Liver (tissue), 9 donors: ENCODE data around the gene LYRM4. TPM values are rescaled to one million over a fixed set of nuclear protein-coding genes. Genes with fewer than 3 reads are reported as not detected.

Experiments
- DNase-seq: peaks from one replicate; pipeline ENCODE4 v3.0.0-alpha.2; 2017; ENCODE audit warnings: low spot score
- H3K27ac ChIP-seq, 2 donors: one replicate each; pipeline ENCODE4 v1.7.0; 2013; ENCODE audit warnings: inconsistent platforms in 2 of 2, low read length in 2 of 2, control low read depth in 1 of 2, low read depth in 1 of 2, mild to moderate bottlenecking in 1 of 2
- H3K27me3 ChIP-seq, 4 donors: one replicate each; pipeline versions ENCODE4 v1.6.1 to v1.7.0; 2013; ENCODE audit warnings: low read length in 3 of 4, inconsistent platforms in 1 of 4, mild to moderate bottlenecking in 1 of 4, moderate library complexity in 1 of 4; ENCODE audit not compliant: control insufficient read depth in 4 of 4, insufficient read depth in 4 of 4
- H3K36me3 ChIP-seq, 4 donors: one replicate each; pipeline versions ENCODE4 v1.6.1 to v1.7.0; 2013; ENCODE audit warnings: low read length in 3 of 4, mild to moderate bottlenecking in 3 of 4, low read depth in 1 of 4, moderate library complexity in 1 of 4; ENCODE audit not compliant: control insufficient read depth in 4 of 4, insufficient read depth in 3 of 4
- H3K4me1 ChIP-seq, 4 donors: one replicate each; pipeline versions ENCODE4 v1.6.1 to v1.7.0; 2013; ENCODE audit warnings: low read length in 3 of 4, mild to moderate bottlenecking in 3 of 4, moderate library complexity in 1 of 4; ENCODE audit not compliant: control insufficient read depth in 4 of 4, insufficient read depth in 4 of 4
- H3K4me3 ChIP-seq, 3 donors: one replicate each; pipeline versions ENCODE4 v1.6.1 to v1.7.0; 2013; ENCODE audit warnings: low read length in 3 of 3, control low read depth in 1 of 3, low read depth in 1 of 3, mild to moderate bottlenecking in 1 of 3
- H3K9ac ChIP-seq, 2 donors: one replicate each; pipeline ENCODE4 v1.7.0; 2013; ENCODE audit warnings: low read length in 2 of 2, mild to moderate bottlenecking in 2 of 2, moderate library complexity in 2 of 2, control low read depth in 1 of 2, low read depth in 1 of 2
- H3K9me3 ChIP-seq, 4 donors: one replicate each; pipeline versions ENCODE4 v1.6.1 to v1.7.0; 2013; ENCODE audit warnings: low read length in 3 of 4; ENCODE audit not compliant: control insufficient read depth in 4 of 4
- FOXA1 ChIP-seq: IDR thresholded peaks from 2 replicates; pipeline ENCODE4 v1.6.1; 2016; ENCODE audit warnings: antibody characterized with exemption
- FOXA2 ChIP-seq: IDR thresholded peaks from 2 replicates; pipeline ENCODE4 v1.6.1; 2016; ENCODE audit warnings: antibody characterized with exemption
- GABPA ChIP-seq, 2 donors: IDR thresholded peaks in 1 of 2; conservative IDR thresholded peaks in 1 of 2; 2 replicates each; pipeline ENCODE4 v1.6.1; 2016; ENCODE audit warnings: antibody characterized with exemption in 2 of 2, mild to moderate bottlenecking in 1 of 2, moderate library complexity in 1 of 2
- HNF4A ChIP-seq, 2 donors: conservative IDR thresholded peaks; 2 replicates each; pipeline ENCODE4 v1.6.1; 2016; ENCODE audit warnings: antibody characterized with exemption in 2 of 2, mild to moderate bottlenecking in 2 of 2
- HNF4G ChIP-seq: IDR thresholded peaks from 2 replicates; pipeline ENCODE4 v1.6.1; 2016; ENCODE audit warnings: antibody characterized with exemption
- JUND ChIP-seq, 2 donors: IDR thresholded peaks; 2 replicates each; pipeline ENCODE4 v1.6.1; 2016; ENCODE audit warnings: antibody characterized with exemption in 2 of 2
- RAD21 ChIP-seq, 2 donors: IDR thresholded peaks; 2 replicates each; pipeline ENCODE4 v1.6.1; 2016; ENCODE audit warnings: antibody characterized with exemption in 2 of 2, mild to moderate bottlenecking in 2 of 2
- RXRA ChIP-seq, 2 donors: IDR thresholded peaks; 2 replicates each; pipeline ENCODE4 v1.6.1; 2017 to 2018; ENCODE audit warnings: antibody characterized with exemption in 2 of 2, mild to moderate bottlenecking in 1 of 2
- SP1 ChIP-seq: IDR thresholded peaks from 2 replicates; pipeline ENCODE4 v1.6.1; 2018; ENCODE audit warnings: antibody characterized with exemption, mild to moderate bottlenecking
- TAF1 ChIP-seq: conservative IDR thresholded peaks from 2 replicates; pipeline ENCODE4 v1.6.1; 2016; ENCODE audit warnings: antibody characterized with exemption, mild to moderate bottlenecking
- YY1 ChIP-seq: IDR thresholded peaks from 2 replicates; pipeline ENCODE4 v1.6.1; 2016; ENCODE audit warnings: antibody characterized with exemption, mild to moderate bottlenecking
- WGBS: extraction: QIAGEN DNeasy Blood & Tissue Kit; methylation state at CpG from one replicate; pipeline ENCODE4 v1.1.7; 2013; 5-methylcytosine and 5-hydroxymethylcytosine counted together
- polyA plus RNA-seq, 2 donors: library from polyadenylated mRNA; stranded (reverse) in 1 of 2; unstranded in 1 of 2; fragments of 200-250 nt in 1 of 2; fragments of >200 nt in 1 of 2; fragmentation: Nextera tagmentation in 1 of 2; extraction: Ambion mirVana in 1 of 2; gene quantifications; one replicate each; pipeline versions ENCODE4 v1.2.1 to v1.2.3, GENCODE V29; 2013 to 2015
- total RNA-seq, 2 donors: library from RNA; depleted of rRNA; stranded (reverse); fragments of >200 nt; gene quantifications; one replicate each; pipeline ENCODE4 v1.2.3, GENCODE V29; 2014
- TF ChIP-seq, protein P1 (sequence below): IDR thresholded peaks from 2 replicates; pipeline ENCODE4 v1.6.1; 2016; ENCODE audit warnings: antibody characterized with exemption
- TF ChIP-seq, protein P2 (sequence below): IDR thresholded peaks from 2 replicates; pipeline ENCODE4 v1.6.1; 2016; ENCODE audit warnings: antibody characterized with exemption
- TF ChIP-seq, protein P3 (sequence below): IDR thresholded peaks from 2 replicates; pipeline ENCODE4 v1.6.1; 2016; ENCODE audit warnings: antibody characterized with exemption, mild to moderate bottlenecking
- TF ChIP-seq, protein P4 (sequence below): fragments of 150-350 bp; IDR thresholded peaks from 2 replicates; pipeline ENCODE4 v1.5.1; 2017; ENCODE audit warnings: improper control_type of control experiment, low read depth, low read length; ENCODE audit not compliant: missing input control
- TF ChIP-seq, protein P5 (sequence below): IDR thresholded peaks from 2 replicates; pipeline ENCODE4 v1.6.1; 2016; ENCODE audit warnings: antibody characterized with exemption
- donor health status: healthy.
- donor health status: healthy.
- donor health status: healthy.
- donor health status: healthy.
- donor health status: healthy.

The LYRM4 gene
- total and polyA plus RNA-seq, 4 donors, result 4.4 to 13.1 (median 6.5) TPM

DNA sequence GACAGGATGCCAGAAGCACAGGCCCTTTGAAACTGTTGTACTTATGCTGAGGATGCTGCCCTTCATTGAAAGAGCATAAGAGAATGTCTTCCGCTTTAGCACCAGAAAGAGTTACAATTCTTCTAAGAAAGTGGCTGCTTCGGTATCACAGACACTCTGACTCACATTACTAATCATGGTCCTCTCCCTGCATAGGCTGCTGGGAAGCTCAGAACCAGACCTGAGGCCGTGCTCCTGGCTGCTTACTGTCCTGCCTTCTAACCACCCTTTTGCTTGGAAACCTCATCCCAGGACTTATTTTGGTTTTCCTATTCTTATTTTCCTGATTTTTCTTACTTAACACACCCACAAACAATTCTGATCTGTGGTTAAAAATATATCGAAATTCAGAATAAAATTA lies 22.9 kb downstream of the LYRM4 start (continued):
- TF ChIP-seq FOXA2, result no peak

DNA sequence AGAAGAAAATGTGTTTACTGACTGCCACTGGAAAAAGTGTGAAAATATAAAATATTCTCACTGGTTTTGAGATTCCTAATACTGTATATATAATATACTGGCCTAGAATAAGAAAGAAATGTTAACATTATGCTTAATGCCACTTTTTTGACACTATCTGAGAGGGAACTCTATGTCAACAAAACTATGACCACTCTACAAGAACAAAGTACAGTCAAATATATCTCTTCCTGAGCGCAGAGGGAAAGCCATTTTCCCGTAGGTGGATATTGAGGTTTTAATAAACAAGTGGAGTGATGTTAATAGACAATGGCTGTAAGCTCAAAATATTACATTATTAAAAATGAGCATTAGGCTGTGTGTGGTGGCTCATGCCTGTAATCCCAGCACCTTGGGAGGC lies 24.9 kb downstream of the LYRM4 start:
- no peaks in the 10 kb centered on the region for H3K4me1 ChIP-seq
- WGBS, result 89% methylated on average over 2 of the region's 2 CpGs
- no peak overlapping the region for H3K4me3 ChIP-seq
- no peaks in the 10 kb centered on the region for H3K9me3 ChIP-seq
- H3K36me3 ChIP-seq, result peaks cover 0 to 2% (median 0%) of the 10 kb centered on the region in 4 donors
- H3K27me3 ChIP-seq, result no peaks in the 10 kb centered on the region
- no peak for TF ChIP-seq HNF4A (conservative IDR thresholded peaks at IDR 0.05)
- TF ChIP-seq, protein P1, sequence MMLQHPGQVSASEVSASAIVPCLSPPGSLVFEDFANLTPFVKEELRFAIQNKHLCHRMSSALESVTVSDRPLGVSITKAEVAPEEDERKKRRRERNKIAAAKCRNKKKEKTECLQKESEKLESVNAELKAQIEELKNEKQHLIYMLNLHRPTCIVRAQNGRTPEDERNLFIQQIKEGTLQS, result no peak
- TF ChIP-seq, protein P2, sequence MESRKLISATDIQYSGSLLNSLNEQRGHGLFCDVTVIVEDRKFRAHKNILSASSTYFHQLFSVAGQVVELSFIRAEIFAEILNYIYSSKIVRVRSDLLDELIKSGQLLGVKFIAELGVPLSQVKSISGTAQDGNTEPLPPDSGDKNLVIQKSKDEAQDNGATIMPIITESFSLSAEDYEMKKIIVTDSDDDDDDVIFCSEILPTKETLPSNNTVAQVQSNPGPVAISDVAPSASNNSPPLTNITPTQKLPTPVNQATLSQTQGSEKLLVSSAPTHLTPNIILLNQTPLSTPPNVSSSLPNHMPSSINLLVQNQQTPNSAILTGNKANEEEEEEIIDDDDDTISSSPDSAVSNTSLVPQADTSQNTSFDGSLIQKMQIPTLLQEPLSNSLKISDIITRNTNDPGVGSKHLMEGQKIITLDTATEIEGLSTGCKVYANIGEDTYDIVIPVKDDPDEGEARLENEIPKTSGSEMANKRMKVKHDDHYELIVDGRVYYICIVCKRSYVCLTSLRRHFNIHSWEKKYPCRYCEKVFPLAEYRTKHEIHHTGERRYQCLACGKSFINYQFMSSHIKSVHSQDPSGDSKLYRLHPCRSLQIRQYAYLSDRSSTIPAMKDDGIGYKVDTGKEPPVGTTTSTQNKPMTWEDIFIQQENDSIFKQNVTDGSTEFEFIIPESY, result no peak
- no peak for TF ChIP-seq GABPA (IDR thresholded peaks at IDR 0.05 in 1 of 2, conservative IDR thresholded peaks at IDR 0.05 in 1 of 2)
- TF ChIP-seq, protein P3, sequence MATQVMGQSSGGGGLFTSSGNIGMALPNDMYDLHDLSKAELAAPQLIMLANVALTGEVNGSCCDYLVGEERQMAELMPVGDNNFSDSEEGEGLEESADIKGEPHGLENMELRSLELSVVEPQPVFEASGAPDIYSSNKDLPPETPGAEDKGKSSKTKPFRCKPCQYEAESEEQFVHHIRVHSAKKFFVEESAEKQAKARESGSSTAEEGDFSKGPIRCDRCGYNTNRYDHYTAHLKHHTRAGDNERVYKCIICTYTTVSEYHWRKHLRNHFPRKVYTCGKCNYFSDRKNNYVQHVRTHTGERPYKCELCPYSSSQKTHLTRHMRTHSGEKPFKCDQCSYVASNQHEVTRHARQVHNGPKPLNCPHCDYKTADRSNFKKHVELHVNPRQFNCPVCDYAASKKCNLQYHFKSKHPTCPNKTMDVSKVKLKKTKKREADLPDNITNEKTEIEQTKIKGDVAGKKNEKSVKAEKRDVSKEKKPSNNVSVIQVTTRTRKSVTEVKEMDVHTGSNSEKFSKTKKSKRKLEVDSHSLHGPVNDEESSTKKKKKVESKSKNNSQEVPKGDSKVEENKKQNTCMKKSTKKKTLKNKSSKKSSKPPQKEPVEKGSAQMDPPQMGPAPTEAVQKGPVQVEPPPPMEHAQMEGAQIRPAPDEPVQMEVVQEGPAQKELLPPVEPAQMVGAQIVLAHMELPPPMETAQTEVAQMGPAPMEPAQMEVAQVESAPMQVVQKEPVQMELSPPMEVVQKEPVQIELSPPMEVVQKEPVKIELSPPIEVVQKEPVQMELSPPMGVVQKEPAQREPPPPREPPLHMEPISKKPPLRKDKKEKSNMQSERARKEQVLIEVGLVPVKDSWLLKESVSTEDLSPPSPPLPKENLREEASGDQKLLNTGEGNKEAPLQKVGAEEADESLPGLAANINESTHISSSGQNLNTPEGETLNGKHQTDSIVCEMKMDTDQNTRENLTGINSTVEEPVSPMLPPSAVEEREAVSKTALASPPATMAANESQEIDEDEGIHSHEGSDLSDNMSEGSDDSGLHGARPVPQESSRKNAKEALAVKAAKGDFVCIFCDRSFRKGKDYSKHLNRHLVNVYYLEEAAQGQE, result no peak
- no peak for TF ChIP-seq SP1
- no peak for TF ChIP-seq YY1
- no peak for TF ChIP-seq HNF4G
- TF ChIP-seq FOXA1, result no peak
- no peak for TF ChIP-seq TAF1
- TF ChIP-seq, protein P4, sequence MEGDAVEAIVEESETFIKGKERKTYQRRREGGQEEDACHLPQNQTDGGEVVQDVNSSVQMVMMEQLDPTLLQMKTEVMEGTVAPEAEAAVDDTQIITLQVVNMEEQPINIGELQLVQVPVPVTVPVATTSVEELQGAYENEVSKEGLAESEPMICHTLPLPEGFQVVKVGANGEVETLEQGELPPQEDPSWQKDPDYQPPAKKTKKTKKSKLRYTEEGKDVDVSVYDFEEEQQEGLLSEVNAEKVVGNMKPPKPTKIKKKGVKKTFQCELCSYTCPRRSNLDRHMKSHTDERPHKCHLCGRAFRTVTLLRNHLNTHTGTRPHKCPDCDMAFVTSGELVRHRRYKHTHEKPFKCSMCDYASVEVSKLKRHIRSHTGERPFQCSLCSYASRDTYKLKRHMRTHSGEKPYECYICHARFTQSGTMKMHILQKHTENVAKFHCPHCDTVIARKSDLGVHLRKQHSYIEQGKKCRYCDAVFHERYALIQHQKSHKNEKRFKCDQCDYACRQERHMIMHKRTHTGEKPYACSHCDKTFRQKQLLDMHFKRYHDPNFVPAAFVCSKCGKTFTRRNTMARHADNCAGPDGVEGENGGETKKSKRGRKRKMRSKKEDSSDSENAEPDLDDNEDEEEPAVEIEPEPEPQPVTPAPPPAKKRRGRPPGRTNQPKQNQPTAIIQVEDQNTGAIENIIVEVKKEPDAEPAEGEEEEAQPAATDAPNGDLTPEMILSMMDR, result no peak
- no peak for TF ChIP-seq RAD21 (IDR thresholded peaks at IDR 0.05)
- no peak for TF ChIP-seq RXRA (IDR thresholded peaks at IDR 0.05)
- TF ChIP-seq, protein P5, sequence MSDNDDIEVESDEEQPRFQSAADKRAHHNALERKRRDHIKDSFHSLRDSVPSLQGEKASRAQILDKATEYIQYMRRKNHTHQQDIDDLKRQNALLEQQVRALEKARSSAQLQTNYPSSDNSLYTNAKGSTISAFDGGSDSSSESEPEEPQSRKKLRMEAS, result no peak
- TF ChIP-seq JUND (IDR thresholded peaks at IDR 0.05), result no peak
- no peak overlapping the region for H3K27ac ChIP-seq
- no peak overlapping the region for H3K9ac ChIP-seq
- no peak for DNase-seq
